Kidney (tissue), 14 donors: Measurements from ENCODE around the gene SOAT2. TPM values are rescaled to one million over a fixed set of nuclear protein-coding genes. Genes with fewer than 3 reads are reported as not detected.

Source experiments
- DNase-seq, 5 donors: peaks; one replicate each; pipeline ENCODE4 v3.0.0-alpha.2; 2013 to 2020
- FAIRE-seq: peaks from 2 replicates; lab custom pipeline; 2012; peaks lifted over from hg19 to GRCh38; lab: Jason Lieb, UNC
- H3K27ac ChIP-seq, 2 donors: one replicate each; pipeline ENCODE4 v1.7.0; 2013; ENCODE audit warnings: low read depth in 2 of 2, low read length in 2 of 2, inconsistent platforms in 1 of 2
- H3K27me3 ChIP-seq: one replicate; pipeline ENCODE4 v1.7.1; 2013; ENCODE audit warnings: low read length, inconsistent platforms; ENCODE audit not compliant: control insufficient read depth, insufficient read depth
- H3K36me3 ChIP-seq, 3 donors: one replicate each; pipeline versions ENCODE4 v1.7.0 to v1.7.1; 2013; ENCODE audit warnings: low read length in 3 of 3, control low read depth in 1 of 3, inconsistent platforms in 1 of 3; ENCODE audit not compliant: insufficient read depth in 3 of 3, control insufficient read depth in 2 of 3
- H3K4me1 ChIP-seq, 3 donors: one replicate each; pipeline versions ENCODE4 v1.7.0 to v1.7.1; 2013; ENCODE audit warnings: low read length in 3 of 3, inconsistent platforms in 1 of 3, low read depth in 1 of 3; ENCODE audit not compliant: control insufficient read depth in 2 of 3, insufficient read depth in 2 of 3
- H3K4me3 ChIP-seq, 3 donors: one replicate each; pipeline versions ENCODE4 v1.7.0 to v1.8.1; 2013; ENCODE audit warnings: low read length in 3 of 3, control low read depth in 1 of 3, inconsistent platforms in 1 of 3
- H3K9ac ChIP-seq, 3 donors: one replicate each; pipeline versions ENCODE4 v1.7.0 to v1.7.1; 2013; ENCODE audit warnings: low read length in 3 of 3, control low read depth in 1 of 3, inconsistent platforms in 1 of 3
- H3K9me3 ChIP-seq, 3 donors: one replicate each; pipeline versions ENCODE4 v1.7.0 to v1.7.1; 2013; ENCODE audit warnings: low read length in 3 of 3, control low read depth in 1 of 3, inconsistent platforms in 1 of 3; ENCODE audit not compliant: control insufficient read depth in 2 of 3, insufficient read depth in 1 of 3
- intact Hi-C: fragments of 100-400 bp; cut with DNase I; formaldehyde crosslinking; loops from one replicate; pipeline ENCODE4 v1.11.1; 2022
- polyA plus RNA-seq: library from polyadenylated mRNA; stranded (reverse); fragments of 350-450 nt; fragmentation: Illumina TruSeq; extraction: RNeasy Lipid Tissue Mini Kit (QIAGEN cat#74804); gene quantifications from one replicate; pipeline ENCODE4 v1.2.3, GENCODE V29; 2014; ENCODE audit warnings: low read depth, low replicate concordance; ENCODE audit not compliant: insufficient read depth
- total RNA-seq: library from RNA; stranded (reverse); fragmentation: NEBNext Ultra II Directional; extraction: Animal tissue kit (Norgen Biotek cat#: 25700); gene quantifications from one replicate; pipeline ENCODE4 v1.2.1, GENCODE V29; 2021
- TF ChIP-seq, protein P1 (sequence below): IDR thresholded peaks from 3 replicates; pipeline ENCODE4 v1.5.1; 2012; ENCODE audit warnings: mild to moderate bottlenecking, moderate library complexity, borderline replicate concordance; ENCODE audit not compliant: insufficient read depth; ENCODE audit errors: extremely low read depth
- donor health status: control.
- donor health status: control.
- donor health status: control.
- donor health status: control.
- donor health status: control.
- donor health status: DM: yes; HTN: yes; CAD: no.
- donor health status: Normal renal cell carcinoma (clear cell type).

The SOAT2 gene
- total and polyA plus RNA-seq, 2 donors from 2014 or later, result 0.19 to 0.26 TPM

DNA sequence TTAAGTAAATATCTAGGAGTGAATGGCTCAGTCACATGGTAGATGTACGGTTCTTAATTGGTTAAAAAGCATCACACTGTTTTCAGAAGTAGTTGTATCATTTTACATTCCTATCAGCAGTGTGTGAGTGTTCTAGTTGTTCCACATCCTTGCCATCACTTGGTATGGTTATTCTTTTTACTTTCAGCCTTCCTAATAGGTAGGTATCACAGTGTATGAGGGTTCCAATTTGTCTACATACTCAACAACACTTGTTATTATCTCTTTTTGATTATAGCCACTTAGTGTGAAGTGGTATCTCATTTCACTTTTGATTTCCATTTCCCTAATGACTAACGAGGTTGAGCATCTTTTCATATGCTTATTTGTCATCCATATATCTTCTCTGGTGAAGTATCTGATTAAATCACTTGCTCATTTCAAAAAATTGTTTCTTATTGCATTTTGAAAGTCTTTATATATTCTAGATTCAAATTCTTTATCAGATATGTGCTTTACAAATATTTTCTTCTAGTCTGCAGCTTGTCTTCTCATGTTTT, 20.6 kb upstream of the SOAT2 start:
- intact Hi-C loops, result no loop called here
- Histone ChIP-seq H3K9me3 (no peaks in the 10 kb centered on the region), H3K4me3 (no peak overlapping the region), H3K27ac (no peak overlapping the region), H3K4me1 (peaks cover 2 to 6% (median 4%) of the 10 kb centered on the region in 3 donors), H3K9ac (no peak overlapping the region), H3K27me3 (no peaks in the 10 kb centered on the region), H3K36me3 (no peaks in the 10 kb centered on the region)
- DNase-seq, result no peak
- FAIRE-seq, result no peak
- TF ChIP-seq, protein P1, sequence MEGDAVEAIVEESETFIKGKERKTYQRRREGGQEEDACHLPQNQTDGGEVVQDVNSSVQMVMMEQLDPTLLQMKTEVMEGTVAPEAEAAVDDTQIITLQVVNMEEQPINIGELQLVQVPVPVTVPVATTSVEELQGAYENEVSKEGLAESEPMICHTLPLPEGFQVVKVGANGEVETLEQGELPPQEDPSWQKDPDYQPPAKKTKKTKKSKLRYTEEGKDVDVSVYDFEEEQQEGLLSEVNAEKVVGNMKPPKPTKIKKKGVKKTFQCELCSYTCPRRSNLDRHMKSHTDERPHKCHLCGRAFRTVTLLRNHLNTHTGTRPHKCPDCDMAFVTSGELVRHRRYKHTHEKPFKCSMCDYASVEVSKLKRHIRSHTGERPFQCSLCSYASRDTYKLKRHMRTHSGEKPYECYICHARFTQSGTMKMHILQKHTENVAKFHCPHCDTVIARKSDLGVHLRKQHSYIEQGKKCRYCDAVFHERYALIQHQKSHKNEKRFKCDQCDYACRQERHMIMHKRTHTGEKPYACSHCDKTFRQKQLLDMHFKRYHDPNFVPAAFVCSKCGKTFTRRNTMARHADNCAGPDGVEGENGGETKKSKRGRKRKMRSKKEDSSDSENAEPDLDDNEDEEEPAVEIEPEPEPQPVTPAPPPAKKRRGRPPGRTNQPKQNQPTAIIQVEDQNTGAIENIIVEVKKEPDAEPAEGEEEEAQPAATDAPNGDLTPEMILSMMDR, result no peak

GRCh38 chr12:53086361-53086760, 16.9 kb upstream of the SOAT2 start:
- no peak for DNase-seq

GRCh38 chr12:53090105-53090504, 13.2 kb upstream of the SOAT2 start:
- no peak overlapping the region for H3K4me3 ChIP-seq
- H3K27ac ChIP-seq, result no peak overlapping the region
- H3K4me1 ChIP-seq, result no peaks in the 10 kb centered on the region
- no peak overlapping the region for H3K9ac ChIP-seq
- intact Hi-C loops, result no loop called here
- H3K9me3 ChIP-seq, result no peaks in the 10 kb centered on the region
- TF ChIP-seq, protein P1, result no peak
- DNase-seq, result no peak
- H3K36me3 ChIP-seq, result no peaks in the 10 kb centered on the region
- no peak for FAIRE-seq
- no peaks in the 10 kb centered on the region for H3K27me3 ChIP-seq

More at GRCh38 chr12:53086361-53086760, 16.9 kb upstream of the SOAT2 start:
- H3K9ac ChIP-seq, result no peak overlapping the region
- H3K9me3 ChIP-seq, result no peaks in the 10 kb centered on the region
- H3K36me3 ChIP-seq, result no peaks in the 10 kb centered on the region
- no peak overlapping the region for H3K27ac ChIP-seq
- no peak for FAIRE-seq
- H3K4me3 ChIP-seq, result no peak overlapping the region
- intact Hi-C loops, result no loop called here
- no peaks in the 10 kb centered on the region for H3K4me1 ChIP-seq
- H3K27me3 ChIP-seq, result no peaks in the 10 kb centered on the region
- TF ChIP-seq, protein P1, result no peak

DNA sequence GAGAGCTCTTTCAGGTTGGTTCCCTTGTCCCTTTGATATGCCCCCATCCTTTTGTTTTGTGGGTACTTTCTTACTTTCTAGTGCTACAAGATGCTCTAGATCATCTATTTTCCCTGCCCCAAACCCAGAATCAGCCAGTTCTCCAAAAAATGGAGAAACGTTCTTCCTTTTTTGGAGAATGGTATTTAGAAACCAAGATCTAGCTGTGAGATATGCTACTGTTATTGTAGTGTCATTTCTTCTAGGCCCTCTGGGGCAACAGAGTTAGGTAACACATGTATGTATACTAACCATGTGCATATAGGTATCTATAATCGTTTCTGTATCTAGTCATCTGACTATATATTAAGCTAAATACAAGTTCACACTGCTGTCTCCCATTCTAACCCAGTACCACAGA, 12.7 kb upstream of the SOAT2 start:
- Histone ChIP-seq H3K9ac (no peak overlapping the region), H3K36me3 (no peaks in the 10 kb centered on the region), H3K27me3 (no peaks in the 10 kb centered on the region), H3K4me3 (no peak overlapping the region), H3K4me1 (no peaks in the 10 kb centered on the region), H3K9me3 (no peaks in the 10 kb centered on the region), H3K27ac (no peak overlapping the region)
- no peak for FAIRE-seq
- TF ChIP-seq, protein P1, result no peak
- DNase-seq, result no peak
- intact Hi-C loops, result no loop called here
